OCI-LY1 (cell line): ENCODE results near the gene CRIM1.

Source experiments
- CTCF ChIP-seq: fragments of 200-600 bp; sonication (generic), shearing (Covaris generic); IDR thresholded peaks from 2 replicates; pipeline ENCODE4 v1.5.1; 2017; ENCODE audit warnings: mild to moderate bottlenecking, antibody characterized with exemption, low read length, moderate library complexity, mixed read lengths
- EZH2 ChIP-seq: fragments of 200-600 bp; sonication (generic), shearing (Covaris generic); IDR thresholded peaks from 2 replicates; pipeline ENCODE4 v1.8.0; 2017; ENCODE audit warnings: borderline replicate concordance, mixed run types, mild to moderate bottlenecking, antibody characterized with exemption, low read length, moderate library complexity, mixed read lengths

GRCh38 chr2:36406296-36406695, 50.7 kb downstream of the CRIM1 start:
- TF ChIP-seq CTCF (no peak), EZH2 (no peak)
